Keratinocyte (primary cell): Measurements from ENCODE around the gene CIROP. TPM values are rescaled to one million over a fixed set of nuclear protein-coding genes. Genes with fewer than 3 reads are reported as not detected.

Source experiments
- DNase-seq: peaks from one replicate; pipeline ENCODE4 v3.0.0-alpha.2; 2011; ENCODE audit warnings: low read depth, missing footprints, low spot score
- FAIRE-seq: peaks from 2 replicates; lab custom pipeline; 2011; peaks lifted over from hg19 to GRCh38; lab: Jason Lieb, UNC
- H2AFZ ChIP-seq: 2 replicates; pipeline ENCODE4 v1.6.0; 2012; ENCODE audit warnings: low read length, control low read depth, inconsistent platforms; ENCODE audit not compliant: control insufficient read depth
- H3K27ac ChIP-seq: 2 replicates; pipeline ENCODE4 v1.5.1; 2011; ENCODE audit warnings: low read length; ENCODE audit not compliant: control insufficient read depth, insufficient read depth
- H3K27me3 ChIP-seq: 3 replicates; pipeline ENCODE4 v1.6.0; 2011; ENCODE audit warnings: low read length; ENCODE audit not compliant: control insufficient read depth, insufficient read depth; ENCODE audit errors: extremely low read depth
- H3K36me3 ChIP-seq, 2 experiments: 2 replicates in 1 of 2; 3 replicates in 1 of 2; pipeline ENCODE4 v1.5.1; 2011; ENCODE audit warnings: low read length in 2 of 2, mild to moderate bottlenecking in 1 of 2; ENCODE audit not compliant: control insufficient read depth in 2 of 2, insufficient read depth in 2 of 2; ENCODE audit errors: extremely low read depth in 1 of 2
- H3K4me1 ChIP-seq: 3 replicates; pipeline ENCODE4 v1.5.1; 2011; ENCODE audit warnings: low read length; ENCODE audit not compliant: control insufficient read depth, insufficient read depth; ENCODE audit errors: extremely low read depth
- H3K4me2 ChIP-seq: 3 replicates; pipeline ENCODE4 v1.6.0; 2011; ENCODE audit warnings: low read depth, low read length; ENCODE audit not compliant: control insufficient read depth, insufficient read depth; ENCODE audit errors: extremely low read depth
- H3K4me3 ChIP-seq, 3 experiments: fragments of 200-600 bp in 1 of 3; sonication (generic) in 1 of 3; 2 replicates in 2 of 3; 3 replicates in 1 of 3; pipeline ENCODE4 v1.5.1; 2011 to 2016; ENCODE audit warnings: low read length in 3 of 3, mild to moderate bottlenecking in 3 of 3, control low read depth in 2 of 3, inconsistent platforms in 1 of 3, low read depth in 1 of 3, mixed read lengths in 1 of 3, mixed run types in 1 of 3, moderate library complexity in 1 of 3; ENCODE audit not compliant: control insufficient read depth in 2 of 3, insufficient read depth in 2 of 3; ENCODE audit errors: extremely low read depth in 1 of 3
- H3K79me2 ChIP-seq: 2 replicates; pipeline ENCODE4 v1.6.0; 2012; ENCODE audit warnings: low read length; ENCODE audit not compliant: control insufficient read depth, insufficient read depth
- H3K9ac ChIP-seq: 3 replicates; pipeline ENCODE4 v1.6.0; 2011; ENCODE audit warnings: low read length; ENCODE audit not compliant: control insufficient read depth, insufficient read depth; ENCODE audit errors: extremely low read depth
- H3K9me1 ChIP-seq: 3 replicates; pipeline ENCODE4 v1.6.0; 2011; ENCODE audit warnings: low read length; ENCODE audit not compliant: control insufficient read depth, insufficient read depth; ENCODE audit errors: extremely low read depth
- H3K9me3 ChIP-seq: 2 replicates; pipeline ENCODE4 v1.5.1; 2012; ENCODE audit warnings: low read depth, low read length; ENCODE audit not compliant: control insufficient read depth
- H4K20me1 ChIP-seq: 3 replicates; pipeline ENCODE4 v1.6.0; 2011; ENCODE audit warnings: low read length; ENCODE audit not compliant: control insufficient read depth, insufficient read depth; ENCODE audit errors: extremely low read depth
- EZH2 ChIP-seq: IDR thresholded peaks from one replicate; pipeline ENCODE4 v1.6.1; 2012; ENCODE audit warnings: inconsistent platforms, mild to moderate bottlenecking, low read length, moderate library complexity
- dilution Hi-C: fragments of 300-500 bp; cut with MboI; formaldehyde crosslinking; loops from one replicate; pipeline ENCODE4 v1.7.0; 2020; ENCODE audit warnings: low sequenced_read_pairs; ENCODE audit not compliant: extremely low pct_ligation_motif_present
- polyA plus RNA-seq, 5 experiments: library from polyadenylated mRNA; depleted of rRNA in 3 of 5; stranded (reverse) in 3 of 5; stranded (forward) in 1 of 5; unstranded in 1 of 5; fragments of >200 nt; gene quantifications; 1 replicate in 1 of 5; 2 replicates in 3 of 5; 3 replicates in 1 of 5; pipeline versions ENCODE4 v1.2.1 to v1.2.3, GENCODE V29; 2011 to 2012; ENCODE audit warnings: missing spikeins in 2 of 5, low read depth in 1 of 5, low replicate concordance in 1 of 5
- TF ChIP-seq, protein P1 (sequence below), 3 experiments: IDR thresholded peaks in 1 of 3; conservative IDR thresholded peaks in 1 of 3; optimal IDR thresholded peaks in 1 of 3; 2 replicates in 2 of 3; 3 replicates in 1 of 3; pipeline versions ENCODE3 to v1.5.1; 2011; ENCODE audit warnings: low read length in 3 of 3, mild to moderate bottlenecking in 3 of 3, moderate library complexity in 2 of 3, control low read depth in 1 of 3, inconsistent platforms in 1 of 3; ENCODE audit not compliant: insufficient read depth in 2 of 3; ENCODE audit errors: extremely low read depth in 1 of 3

Gene CIROP
- polyA plus RNA-seq, 1 donor (not counting 4 experiments of a cell fraction or from before 2014, with no cell fraction given) = not detected

GRCh38 chr14:23104070-23104590 lies 659 bp downstream of the CIROP start:
- H3K4me1 ChIP-seq = no peaks in the 10 kb centered on the region
- DNase-seq (no peak), FAIRE-seq (no peak)
- H3K36me3 ChIP-seq = peaks cover 0 to 2% of the 10 kb centered on the region in 2 experiments
- H3K9me1 ChIP-seq = no peaks in the 10 kb centered on the region
- no peak overlapping the region for H3K4me2 ChIP-seq
- dilution Hi-C loops = no loop called here
- no peaks in the 10 kb centered on the region for H4K20me1 ChIP-seq
- no peak overlapping the region for H3K4me3 ChIP-seq
- no peak overlapping the region for H2AFZ ChIP-seq
- TF ChIP-seq, protein P1, sequence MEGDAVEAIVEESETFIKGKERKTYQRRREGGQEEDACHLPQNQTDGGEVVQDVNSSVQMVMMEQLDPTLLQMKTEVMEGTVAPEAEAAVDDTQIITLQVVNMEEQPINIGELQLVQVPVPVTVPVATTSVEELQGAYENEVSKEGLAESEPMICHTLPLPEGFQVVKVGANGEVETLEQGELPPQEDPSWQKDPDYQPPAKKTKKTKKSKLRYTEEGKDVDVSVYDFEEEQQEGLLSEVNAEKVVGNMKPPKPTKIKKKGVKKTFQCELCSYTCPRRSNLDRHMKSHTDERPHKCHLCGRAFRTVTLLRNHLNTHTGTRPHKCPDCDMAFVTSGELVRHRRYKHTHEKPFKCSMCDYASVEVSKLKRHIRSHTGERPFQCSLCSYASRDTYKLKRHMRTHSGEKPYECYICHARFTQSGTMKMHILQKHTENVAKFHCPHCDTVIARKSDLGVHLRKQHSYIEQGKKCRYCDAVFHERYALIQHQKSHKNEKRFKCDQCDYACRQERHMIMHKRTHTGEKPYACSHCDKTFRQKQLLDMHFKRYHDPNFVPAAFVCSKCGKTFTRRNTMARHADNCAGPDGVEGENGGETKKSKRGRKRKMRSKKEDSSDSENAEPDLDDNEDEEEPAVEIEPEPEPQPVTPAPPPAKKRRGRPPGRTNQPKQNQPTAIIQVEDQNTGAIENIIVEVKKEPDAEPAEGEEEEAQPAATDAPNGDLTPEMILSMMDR (optimal IDR thresholded peaks at IDR 0.05 in 1 of 3, IDR thresholded peaks at IDR 0.05 in 1 of 3, conservative IDR thresholded peaks at IDR 0.05 in 1 of 3; ENCODE audit: extremely low read depth in 1 of 3, insufficient read depth in 2 of 3, low read length in 3 of 3) = no peak
- no peak for TF ChIP-seq EZH2
- no peak overlapping the region for H3K27ac ChIP-seq
- H3K9me3 ChIP-seq = no peaks in the 10 kb centered on the region
- no peak overlapping the region for H3K9ac ChIP-seq
- no peaks in the 10 kb centered on the region for H3K27me3 ChIP-seq
- peaks cover 5% of the 10 kb centered on the region for H3K79me2 ChIP-seq

- dilution Hi-C loops = no loop called here
- Histone ChIP-seq H3K9me1 (no peaks in the 10 kb centered on the region), H3K27me3 (no peaks in the 10 kb centered on the region)
Measured at GRCh38 chr14:23103581-23103980, 1.2 kb downstream of the CIROP start.

More at GRCh38 chr14:23103581-23103980, 1.2 kb downstream of the CIROP start:
- Histone ChIP-seq H3K4me3 (no peak overlapping the region), H3K36me3 (peaks cover 0 to 3% of the 10 kb centered on the region in 2 experiments), H3K27ac (no peak overlapping the region), H2AFZ (no peak overlapping the region), H3K9me3 (no peaks in the 10 kb centered on the region), H3K9ac (no peak overlapping the region), H3K79me2 (peaks cover 9% of the 10 kb centered on the region), H3K4me1 (no peaks in the 10 kb centered on the region), H4K20me1 (no peaks in the 10 kb centered on the region), H3K4me2 (no peak overlapping the region)
- FAIRE-seq (no peak), DNase-seq (no peak)
- TF ChIP-seq, protein P1 (optimal IDR thresholded peaks at IDR 0.05 in 1 of 3, IDR thresholded peaks at IDR 0.05 in 1 of 3, conservative IDR thresholded peaks at IDR 0.05 in 1 of 3; ENCODE audit: extremely low read depth in 1 of 3, insufficient read depth in 2 of 3, low read length in 3 of 3) = no peak
- no peak for TF ChIP-seq EZH2
